Epithelial cell of esophagus (primary cell): ENCODE results near the gene B4GALT3.

Experiments used
- DNase-seq: peaks from one replicate; pipeline ENCODE4 v3.0.0; 2010; ENCODE audit warnings: low read depth
- H3K4me3 ChIP-seq: 2 replicates; pipeline ENCODE4 v1.5.1; 2011; ENCODE audit warnings: mild to moderate bottlenecking, low read length, control low read depth
- TF ChIP-seq, protein P1 (sequence below): IDR thresholded peaks from 2 replicates; pipeline ENCODE4 v1.5.1; 2011; ENCODE audit warnings: low read depth, mild to moderate bottlenecking, low read length, control low read depth, inconsistent platforms; ENCODE audit not compliant: insufficient read depth; ENCODE audit errors: missing control alignments

Gene B4GALT3

DNA sequence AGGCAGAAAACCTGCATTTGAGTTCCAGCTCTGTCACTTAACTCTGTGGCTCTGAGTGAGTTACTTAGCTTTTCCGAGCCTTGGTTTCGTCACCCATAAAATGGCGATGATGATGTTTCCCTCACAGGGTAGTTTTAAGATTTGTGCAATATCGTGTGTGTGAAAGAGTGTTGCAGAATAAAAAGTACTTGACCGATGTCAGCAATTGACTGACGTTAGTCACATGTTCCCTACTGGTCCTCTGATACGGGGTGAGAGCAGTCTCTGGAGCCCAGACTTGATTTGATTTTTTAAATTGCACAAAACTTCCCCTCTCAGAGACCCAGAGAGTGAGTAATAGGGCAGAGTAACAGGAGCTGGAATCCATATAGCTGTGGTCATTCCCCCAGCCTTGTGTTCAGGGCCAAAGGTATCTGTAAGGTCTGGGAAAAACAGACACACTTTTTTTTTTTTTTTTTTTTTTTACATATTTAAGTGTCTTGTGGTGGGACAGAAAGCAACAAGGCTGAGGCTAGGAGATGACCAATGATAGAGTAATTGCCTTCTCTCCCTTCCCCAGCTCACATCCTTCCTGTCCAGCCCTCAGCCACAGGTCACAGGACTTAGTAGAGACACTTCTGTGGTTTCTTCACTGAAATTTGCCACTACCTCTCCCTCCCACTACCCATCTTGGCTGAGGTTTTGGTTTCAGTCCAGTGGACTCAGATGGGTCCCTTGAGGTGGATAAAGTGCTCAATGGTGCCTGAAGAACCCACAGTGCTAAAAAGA, 39.8 kb upstream of the B4GALT3 start:
- no peak overlapping the region for H3K4me3 ChIP-seq
- TF ChIP-seq, protein P1, sequence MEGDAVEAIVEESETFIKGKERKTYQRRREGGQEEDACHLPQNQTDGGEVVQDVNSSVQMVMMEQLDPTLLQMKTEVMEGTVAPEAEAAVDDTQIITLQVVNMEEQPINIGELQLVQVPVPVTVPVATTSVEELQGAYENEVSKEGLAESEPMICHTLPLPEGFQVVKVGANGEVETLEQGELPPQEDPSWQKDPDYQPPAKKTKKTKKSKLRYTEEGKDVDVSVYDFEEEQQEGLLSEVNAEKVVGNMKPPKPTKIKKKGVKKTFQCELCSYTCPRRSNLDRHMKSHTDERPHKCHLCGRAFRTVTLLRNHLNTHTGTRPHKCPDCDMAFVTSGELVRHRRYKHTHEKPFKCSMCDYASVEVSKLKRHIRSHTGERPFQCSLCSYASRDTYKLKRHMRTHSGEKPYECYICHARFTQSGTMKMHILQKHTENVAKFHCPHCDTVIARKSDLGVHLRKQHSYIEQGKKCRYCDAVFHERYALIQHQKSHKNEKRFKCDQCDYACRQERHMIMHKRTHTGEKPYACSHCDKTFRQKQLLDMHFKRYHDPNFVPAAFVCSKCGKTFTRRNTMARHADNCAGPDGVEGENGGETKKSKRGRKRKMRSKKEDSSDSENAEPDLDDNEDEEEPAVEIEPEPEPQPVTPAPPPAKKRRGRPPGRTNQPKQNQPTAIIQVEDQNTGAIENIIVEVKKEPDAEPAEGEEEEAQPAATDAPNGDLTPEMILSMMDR, result no peak
- DNase-seq, result no peak

DNA sequence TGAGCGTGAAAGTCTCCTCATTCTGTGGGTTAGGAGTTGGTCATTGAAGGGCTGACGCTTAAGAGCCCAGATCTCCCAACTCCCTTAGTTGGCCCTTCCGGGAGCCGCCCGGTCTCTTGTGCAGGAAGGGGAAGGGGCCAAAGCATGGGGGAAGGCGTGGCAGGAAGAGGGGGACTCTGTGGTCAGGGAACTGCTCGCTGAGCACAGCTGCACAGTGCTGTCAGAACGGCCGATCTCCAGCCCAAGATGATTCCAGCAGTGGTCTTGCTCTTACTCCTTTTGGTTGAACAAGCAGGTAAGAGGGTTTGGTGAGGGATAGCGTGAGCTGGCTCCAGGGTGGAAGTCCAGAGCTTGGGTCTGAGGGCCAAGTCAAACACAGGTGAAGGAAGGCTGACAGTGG, 37.8 kb upstream of the B4GALT3 start, which contains the start of gene FCER1G:
Gene FCER1G (plus strand): TSS at position 220 of the 400 bp plus-strand sequence. CDS start 27 bp downstream, at position 247.
- TF ChIP-seq, protein P1, result no peak
- DNase-seq, result no peak
- no peak within 1 kb of the TSS for H3K4me3 ChIP-seq

DNA sequence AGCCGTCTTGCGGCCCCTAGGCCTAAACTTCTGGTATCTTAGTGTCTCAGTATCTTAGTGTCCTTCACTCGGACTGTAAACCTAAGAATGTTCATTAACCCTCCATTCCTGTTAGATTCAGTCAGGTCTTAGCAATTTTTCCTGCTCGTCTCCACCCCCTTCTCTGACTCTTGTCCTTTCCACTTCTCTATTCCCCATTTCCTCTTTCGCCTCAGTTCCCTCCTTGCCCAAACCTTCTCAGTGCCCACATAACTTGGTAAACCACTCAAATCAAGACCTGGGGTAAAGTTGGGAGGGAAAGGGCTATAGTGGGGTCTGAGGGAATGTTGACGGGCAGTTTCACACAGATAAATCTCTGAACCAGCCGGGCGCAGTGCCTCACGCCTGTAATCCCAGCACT, 37.1 kb upstream of the B4GALT3 start:
- no peak for DNase-seq
- TF ChIP-seq, protein P1, result no peak
- no peak overlapping the region for H3K4me3 ChIP-seq

DNA sequence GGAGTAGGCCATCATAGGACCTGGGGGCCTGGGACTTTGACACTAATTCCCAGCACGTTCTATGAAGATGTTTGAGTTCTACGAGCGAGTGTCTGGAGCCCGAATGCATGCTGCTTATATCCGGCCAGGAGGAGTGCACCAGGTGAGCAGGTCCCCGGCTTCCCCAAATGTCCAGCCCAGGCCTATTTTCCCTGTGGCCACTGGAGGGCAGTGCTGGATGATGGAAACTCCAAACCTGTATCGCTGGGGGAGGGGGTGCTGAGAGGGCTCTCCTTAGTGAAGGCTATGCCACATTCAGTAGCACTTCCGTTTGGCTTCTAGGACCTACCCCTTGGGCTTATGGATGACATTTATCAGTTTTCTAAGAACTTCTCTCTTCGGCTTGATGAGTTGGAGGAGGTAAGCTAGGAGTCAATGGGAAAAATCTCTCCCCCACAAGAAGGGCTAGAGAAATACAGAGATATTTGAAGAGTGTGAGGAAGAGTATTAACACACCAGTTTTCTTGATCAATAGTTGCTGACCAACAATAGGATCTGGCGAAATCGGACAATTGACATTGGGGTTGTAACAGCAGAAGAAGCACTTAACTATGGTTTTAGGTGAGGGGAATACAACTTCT, 32.6 kb upstream of the B4GALT3 start:
- H3K4me3 ChIP-seq, result no peak overlapping the region
- DNase-seq, result peak; percentile 76
- TF ChIP-seq, protein P1, result peak; percentile 91

DNA sequence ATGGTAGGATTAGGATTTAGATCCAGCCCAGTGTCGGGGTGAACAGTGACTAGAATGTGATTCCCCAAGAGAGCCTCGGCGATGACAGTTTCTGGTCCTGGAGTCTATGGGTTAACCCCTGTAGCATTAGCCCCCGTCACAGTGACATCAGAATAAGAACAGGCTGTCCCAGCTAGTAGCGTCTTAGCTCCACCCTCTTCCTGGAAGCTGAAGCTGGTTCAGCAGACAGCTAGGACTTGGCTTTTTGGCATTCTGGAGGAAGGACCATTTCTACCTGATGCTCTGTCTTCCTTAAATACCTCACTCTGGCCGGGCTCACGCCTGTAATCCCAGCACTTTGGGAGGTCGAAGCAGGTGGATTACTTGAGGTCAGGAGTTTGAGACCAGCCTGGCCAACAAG, 29.9 kb upstream of the B4GALT3 start:
- TF ChIP-seq, protein P1, result no peak
- no peak for DNase-seq
- H3K4me3 ChIP-seq, result no peak overlapping the region

DNA sequence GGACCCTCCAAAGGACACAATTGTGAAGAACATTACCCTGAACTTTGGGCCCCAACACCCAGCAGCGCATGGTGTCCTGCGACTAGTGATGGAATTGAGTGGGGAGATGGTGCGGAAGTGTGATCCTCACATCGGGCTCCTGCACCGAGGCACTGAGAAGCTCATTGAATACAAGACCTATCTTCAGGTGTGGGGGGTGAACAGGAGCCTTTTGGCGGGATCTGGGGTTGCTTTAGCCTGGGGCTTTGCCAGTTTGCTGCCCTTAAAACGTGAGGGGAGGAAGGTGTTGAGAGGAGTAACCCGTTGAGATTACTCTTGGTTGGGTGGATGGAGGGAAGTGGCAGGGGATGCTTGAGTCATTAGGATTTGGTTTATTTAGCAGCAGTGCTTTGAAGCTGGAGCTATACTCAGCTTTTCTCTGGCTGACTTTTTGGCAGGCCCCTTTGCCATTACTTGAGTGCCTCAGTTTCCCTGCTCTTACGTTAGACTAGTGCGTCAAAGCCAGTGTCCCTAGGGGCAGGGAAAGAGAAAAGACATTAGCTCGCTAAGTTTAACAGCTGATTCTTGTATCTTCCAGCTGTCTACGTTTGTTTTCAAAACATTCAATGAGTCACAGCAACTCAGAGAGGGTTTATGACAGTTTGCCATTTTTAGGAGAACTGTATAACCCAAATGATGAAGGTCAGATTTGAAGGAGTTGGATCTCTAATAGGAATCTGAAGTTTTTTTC, 29.3 kb upstream of the B4GALT3 start:
- no peak for DNase-seq
- H3K4me3 ChIP-seq, result no peak overlapping the region
- TF ChIP-seq, protein P1, result no peak
